ENCODE measurements around the gene TTC7B. TPM values are rescaled to one million over a fixed set of nuclear protein-coding genes. Genes with fewer than 3 reads are reported as not detected.

The TTC7B gene
- total and polyA plus RNA-seq, 2 of the 13 experiments (the other 11 are each of a cell fraction or from before 2014, with no cell fraction given), result 1.3 to 3.2 TPM

DNA sequence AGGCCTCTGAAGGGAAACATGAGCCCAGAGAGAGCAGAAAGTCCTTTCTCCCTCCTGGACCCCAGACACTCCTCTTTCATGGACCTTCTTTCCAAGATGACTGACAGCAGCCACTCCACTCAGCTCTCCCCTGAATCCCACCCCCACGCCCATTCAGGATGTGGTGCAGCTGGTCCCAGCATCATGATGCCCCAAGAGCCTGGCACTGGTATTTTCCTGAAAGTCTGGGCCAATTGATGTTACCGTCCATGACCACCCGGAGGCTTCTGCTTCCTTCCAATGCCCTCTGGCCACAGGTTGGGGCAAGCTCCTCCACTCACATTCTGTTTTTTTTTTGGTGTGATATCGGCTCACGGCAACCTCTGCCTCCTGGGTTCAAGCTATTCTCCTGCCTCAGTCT lies 306.8 kb downstream of the TTC7B start (continued):
- no peak for TF ChIP-seq ZNF142 (CRISPR knock-in tag; IDR thresholded peaks at IDR 0.05)
- no peak for TF ChIP-seq ZNF414 (CRISPR knock-in tag; IDR thresholded peaks at IDR 0.05)
- TF ChIP-seq MATR3 (CRISPR knock-in tag; IDR thresholded peaks at IDR 0.05), result no peak
- no peak for TF ChIP-seq MIER2 (CRISPR knock-in tag; IDR thresholded peaks at IDR 0.05)

DNA sequence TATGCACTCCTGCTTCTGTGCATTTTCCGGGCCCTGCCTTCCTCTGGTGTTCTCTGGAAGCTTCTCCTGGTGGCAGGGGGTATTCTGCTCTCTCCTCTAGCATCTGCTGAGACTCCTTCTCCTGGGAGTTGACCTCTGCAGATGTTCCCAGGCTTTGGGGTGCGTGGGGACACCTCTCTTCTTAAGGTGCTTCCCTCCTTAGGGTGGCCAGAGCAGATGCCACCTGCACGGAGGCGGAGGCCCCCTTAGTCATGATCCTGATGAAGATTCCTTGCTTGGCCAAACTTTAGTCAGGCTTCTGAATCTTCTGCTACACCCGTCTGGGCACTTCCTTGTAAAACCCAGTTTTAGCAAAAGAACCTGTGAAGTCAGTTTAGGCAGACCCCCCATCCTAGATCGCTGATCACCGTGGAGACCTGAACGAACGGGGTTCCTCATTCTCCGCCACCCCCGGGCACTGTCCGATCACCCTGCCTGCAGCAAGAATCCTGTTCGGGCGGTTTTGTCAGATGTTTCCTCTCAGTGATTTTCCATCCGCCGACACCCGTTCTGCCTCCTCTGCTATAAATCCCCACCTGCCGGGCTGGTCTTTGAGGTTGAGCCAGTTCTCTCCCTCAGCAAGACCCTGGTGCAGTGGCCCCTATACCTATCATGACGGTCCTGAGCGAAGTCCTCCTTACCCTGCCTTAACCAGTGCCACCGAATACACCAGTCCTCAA lies 307.5 kb downstream of the TTC7B start:
- H3K4me2 ChIP-seq (ENCODE audit: low read depth, low read length), result no peak overlapping the region

More for the DNA sequence above, 307.5 kb downstream of the TTC7B start:
- 93% methylated on average over 21 of the region's 21 CpGs for WGBS (ENCODE audit: low lambda C conversion rate)
- Histone ChIP-seq H3K27me3 (ENCODE audit: control insufficient read depth in 1 of 2, insufficient read depth in 2 of 2, low read length in 2 of 2) (no peaks in the 10 kb centered on the region), H3K79me2 (ENCODE audit: insufficient read depth, low read length) (no peaks in the 10 kb centered on the region), H3K4me3 (replicated peaks in 1 of 3; ENCODE audit: insufficient read depth in 1 of 3, low read depth in 2 of 3, low read length in 3 of 3) (no peak overlapping the region), H4K20me1 (ENCODE audit: insufficient read depth, low read length) (no peaks in the 10 kb centered on the region), H3K27ac (ENCODE audit: extremely low read length, insufficient read depth, low read length) (no peak overlapping the region), H3K9ac (ENCODE audit: insufficient read depth, low read depth, low read length) (no peak overlapping the region), H3K36me3 (replicated peaks in 1 of 2; ENCODE audit: control insufficient read depth in 1 of 2, insufficient read depth in 2 of 2, low read length in 2 of 2) (no peaks in the 10 kb centered on the region), H2AFZ (ENCODE audit: low read length) (no peak overlapping the region), H3K4me1 (ENCODE audit: insufficient read depth, low read length) (peaks cover 63% of the 10 kb centered on the region), H3K9me3 (ENCODE audit: low read length) (no peaks in the 10 kb centered on the region)
- no peak for FAIRE-seq
- ATAC-seq, result no peak
- no peak for DNase-seq (ENCODE audit: low spot score)
- in situ Hi-C loops (cut with HindIII; ENCODE audit: extremely low pct_ligation_motif_present, low pct_unique_long_range_greater_than_20kb), result no loop called here
- CTCF ChIA-PET (ENCODE audit: low intra/inter-chr PET ratio, low total read pairs), result no interaction called here
- TF ChIP-seq POGZ (CRISPR knock-in tag; IDR thresholded peaks at IDR 0.05), result no peak
- no peak for TF ChIP-seq SIN3A (IDR thresholded peaks at IDR 0.05; ENCODE audit: borderline replicate concordance, low read depth, low read length)
- no peak for TF ChIP-seq ZNF83 (CRISPR knock-in tag; IDR thresholded peaks at IDR 0.05; ENCODE audit: borderline replicate concordance)
- TF ChIP-seq GZF1 (CRISPR knock-in tag; IDR thresholded peaks at IDR 0.05), result no peak
- TF ChIP-seq ZBTB42 (CRISPR knock-in tag; IDR thresholded peaks at IDR 0.05), result no peak
- TF ChIP-seq, protein P1, sequence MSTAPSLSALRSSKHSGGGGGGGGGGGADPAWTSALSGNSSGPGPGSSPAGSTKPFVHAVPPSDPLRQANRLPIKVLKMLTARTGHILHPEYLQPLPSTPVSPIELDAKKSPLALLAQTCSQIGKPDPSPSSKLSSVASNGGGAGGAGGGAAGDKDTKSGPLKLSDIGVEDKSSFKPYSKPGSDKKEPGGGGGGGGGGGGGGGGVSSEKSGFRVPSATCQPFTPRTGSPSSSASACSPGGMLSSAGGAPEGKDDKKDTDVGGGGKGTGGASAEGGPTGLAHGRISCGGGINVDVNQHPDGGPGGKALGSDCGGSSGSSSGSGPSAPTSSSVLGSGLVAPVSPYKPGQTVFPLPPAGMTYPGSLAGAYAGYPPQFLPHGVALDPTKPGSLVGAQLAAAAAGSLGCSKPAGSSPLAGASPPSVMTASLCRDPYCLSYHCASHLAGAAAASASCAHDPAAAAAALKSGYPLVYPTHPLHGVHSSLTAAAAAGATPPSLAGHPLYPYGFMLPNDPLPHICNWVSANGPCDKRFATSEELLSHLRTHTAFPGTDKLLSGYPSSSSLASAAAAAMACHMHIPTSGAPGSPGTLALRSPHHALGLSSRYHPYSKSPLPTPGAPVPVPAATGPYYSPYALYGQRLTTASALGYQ (CRISPR knock-in tag; IDR thresholded peaks at IDR 0.05), result no peak
- no peak for TF ChIP-seq NBN (conservative IDR thresholded peaks at IDR 0.05)
- intact Hi-C loops (cut with micrococcal nuclease; ENCODE audit: unreplicated experiment), result no loop called here
- POLR2A ChIA-PET, result no interaction called here
- BruUV-seq (replicated peaks), result no TSS peak
